CMK (cell line): ENCODE measurements around the gene DGKE.

Experiments
- DNase-seq: peaks from one replicate; pipeline ENCODE4 v3.0.0-alpha.2; 2010; ENCODE audit warnings: low read depth

Gene DGKE

GRCh38 chr17:56849131-56849530 lies 15.2 kb downstream of the DGKE start:
- DNase-seq, result no peak

- DNase-seq, result no peak
Observed at GRCh38 chr17:56850591-56850990, 16.6 kb downstream of the DGKE start.

GRCh38 chr17:56851008-56851407 lies 17.1 kb downstream of the DGKE start:
- no peak for DNase-seq

- DNase-seq, result no peak
Observed at GRCh38 chr17:56861899-56862298, 27.9 kb downstream of the DGKE start.

GRCh38 chr17:56863974-56864373 lies 30.0 kb downstream of the DGKE start:
- DNase-seq, result no peak

- no peak for DNase-seq
Observed at GRCh38 chr17:56866076-56866475, 32.1 kb downstream of the DGKE start.

GRCh38 chr17:56866496-56866895 lies 32.5 kb downstream of the DGKE start:
- no peak for DNase-seq

- DNase-seq, result no peak
Observed at GRCh38 chr17:56867948-56868376, 34.0 kb downstream of the DGKE start.

- DNase-seq, result no peak
Observed at GRCh38 chr17:56868716-56869115, 34.8 kb downstream of the DGKE start.

GRCh38 chr17:56870081-56870651 lies 36.2 kb downstream of the DGKE start:
- no peak for DNase-seq

- DNase-seq, result no peak
Observed at GRCh38 chr17:56876766-56877179, 42.8 kb downstream of the DGKE start.

- no peak for DNase-seq
Observed at GRCh38 chr17:56879280-56879679, 45.3 kb downstream of the DGKE start.

GRCh38 chr17:56880133-56880532 lies 46.2 kb downstream of the DGKE start:
- DNase-seq, result no peak

GRCh38 chr17:56880571-56880970 lies 46.6 kb downstream of the DGKE start:
- DNase-seq, result no peak

- no peak for DNase-seq
Observed at GRCh38 chr17:56881685-56882295, 47.8 kb downstream of the DGKE start.

- no peak for DNase-seq
Observed at GRCh38 chr17:56883616-56884015, 49.7 kb downstream of the DGKE start.

GRCh38 chr17:56884483-56885311 lies 50.7 kb downstream of the DGKE start:
- no peak for DNase-seq

GRCh38 chr17:56885312-56885657 lies 51.3 kb downstream of the DGKE start:
- DNase-seq, result no peak

GRCh38 chr17:56886288-56886731 lies 52.4 kb downstream of the DGKE start:
- no peak for DNase-seq

GRCh38 chr17:56887105-56887504 lies 53.2 kb downstream of the DGKE start:
- DNase-seq, result no peak

- no peak for DNase-seq
Observed at GRCh38 chr17:56887552-56888467, 53.9 kb downstream of the DGKE start.

- DNase-seq, result no peak
Observed at GRCh38 chr17:56890390-56890789, 56.4 kb downstream of the DGKE start.
